A673 (cell line): ENCODE data around the gene MEOX1. TPM values are rescaled to one million over a fixed set of nuclear protein-coding genes. Genes with fewer than 3 reads are reported as not detected.

Source experiments
- BruUV-seq: library from RNA; stranded (reverse); fragments of 400-500 nt; replicated peaks from 2 replicates; lab custom pipeline; 2021; lab: Mats Ljungman, UMichigan
- CTCF ChIA-PET: fragments of 300-600 bp; sonication (Branson Sonifier 250); formaldehyde crosslinking; loops from one replicate; lab custom pipeline; 2022; ENCODE audit warnings: antibody characterized with exemption; lab: Charles Lee
- POLR2A ChIA-PET: fragments of 300-600 bp; sonication (Branson Sonifier 250); formaldehyde crosslinking; loops from one replicate; lab custom pipeline; 2022; ENCODE audit warnings: antibody characterized with exemption; ENCODE audit not compliant: low non-redundant PET; lab: Charles Lee
- DNase-seq: peaks from one replicate; pipeline ENCODE4 v3.0.0-alpha.2; 2015; ENCODE audit warnings: low spot score
- H3K27ac ChIP-seq: fragments of 200-600 bp; sonication (generic); 2 replicates; pipeline ENCODE4 v1.5.1; 2016; ENCODE audit warnings: mixed run types, low read depth, mild to moderate bottlenecking, mixed read lengths, antibody characterized with exemption, low read length; ENCODE audit not compliant: poor library complexity, severe bottlenecking
- H3K27me3 ChIP-seq: fragments of 200-600 bp; sonication (generic); replicated peaks from 2 replicates; pipeline ENCODE4 v1.6.1; 2017; ENCODE audit warnings: mixed run types, low read depth, mild to moderate bottlenecking, mixed read lengths, antibody characterized with exemption, low read length; ENCODE audit not compliant: insufficient read depth, poor library complexity
- H3K36me3 ChIP-seq: fragments of 200-600 bp; sonication (generic); 2 replicates; pipeline ENCODE4 v1.6.1; 2016; ENCODE audit warnings: mixed run types, mild to moderate bottlenecking, mixed read lengths, antibody characterized with exemption, low read length; ENCODE audit not compliant: insufficient read depth, poor library complexity, severe bottlenecking
- H3K4me1 ChIP-seq: fragments of 200-600 bp; sonication (generic); 2 replicates; pipeline ENCODE4 v1.6.1; 2017; ENCODE audit warnings: mixed run types, mild to moderate bottlenecking, mixed read lengths, antibody characterized with exemption, low read length; ENCODE audit not compliant: insufficient read depth, poor library complexity, severe bottlenecking
- H3K4me3 ChIP-seq: fragments of 200-600 bp; sonication (generic); 2 replicates; pipeline ENCODE4 v1.5.1; 2016; ENCODE audit warnings: low read depth, mixed run types, mild to moderate bottlenecking, mixed read lengths, low read length; ENCODE audit not compliant: poor library complexity, severe bottlenecking
- H3K9me3 ChIP-seq: fragments of 200-600 bp; sonication (generic); 2 replicates; pipeline ENCODE4 v1.6.1; 2016; ENCODE audit warnings: mixed run types, low read depth, mild to moderate bottlenecking, mixed read lengths, antibody characterized with exemption, low read length; ENCODE audit not compliant: poor library complexity, severe bottlenecking
- CTCF ChIP-seq: fragments of 300-800, 200-600 bp; sonication (generic); conservative IDR thresholded peaks from 2 replicates; pipeline ENCODE4 v1.5.1; 2017; ENCODE audit warnings: low read depth, mild to moderate bottlenecking, antibody characterized with exemption, low read length, moderate library complexity, mixed read lengths
- EZH2 ChIP-seq: fragments of 200-600 bp; sonication (generic); IDR thresholded peaks from 2 replicates; pipeline ENCODE4 v1.6.1; 2017; ENCODE audit warnings: borderline replicate concordance, low read depth, mild to moderate bottlenecking, mixed read lengths, antibody characterized with exemption, low read length; ENCODE audit not compliant: poor library complexity, severe bottlenecking
- intact Hi-C: fragments of 100-400 bp; cut with micrococcal nuclease; formaldehyde crosslinking; loops from one replicate; pipeline ENCODE4 v1.10.0; 2022; ENCODE audit not compliant: unreplicated experiment
- total RNA-seq: library from RNA; stranded (reverse); gene quantifications from 2 replicates; pipeline ENCODE4 v1.2.3, GENCODE V29; 2021

The MEOX1 gene
- total RNA-seq, 1 experiment from 2014 or later: 0.82 TPM

GRCh38 chr17:43679401-43679800, 17.7 kb upstream of the MEOX1 start:
- no peaks in the 10 kb centered on the region for H3K9me3 ChIP-seq
- DNase-seq: no peak
- no TSS peak for BruUV-seq
- no peak overlapping the region for H3K27ac ChIP-seq
- intact Hi-C loops: no loop called here
- CTCF ChIA-PET: interaction anchor here (0.6 kb wide), 1 partner anchor 87 kb away, joined by 3 read pairs; no protein-coding TSS in a partner anchor
- POLR2A ChIA-PET: no interaction called here
- no peak overlapping the region for H3K4me3 ChIP-seq
- no peak for TF ChIP-seq CTCF
- no peak for TF ChIP-seq EZH2
- peaks cover 4% of the 10 kb centered on the region for H3K4me1 ChIP-seq
- H3K27me3 ChIP-seq: no peaks in the 10 kb centered on the region
- no peaks in the 10 kb centered on the region for H3K36me3 ChIP-seq

GRCh38 chr17:43676471-43676870, 14.7 kb upstream of the MEOX1 start:
- ChIA-PET POLR2A (no interaction called here), CTCF (interaction anchor here (0.9 kb wide), 1 partner anchor 90 kb away, joined by 3 read pairs; no protein-coding TSS in a partner anchor)
- Histone ChIP-seq H3K27ac (no peak overlapping the region), H3K4me3 (no peak overlapping the region), H3K27me3 (no peaks in the 10 kb centered on the region), H3K9me3 (no peaks in the 10 kb centered on the region), H3K4me1 (peaks cover 4% of the 10 kb centered on the region), H3K36me3 (no peaks in the 10 kb centered on the region)
- BruUV-seq: no TSS peak
- TF ChIP-seq CTCF (no peak), EZH2 (no peak)
- intact Hi-C loops: no loop called here
- no peak for DNase-seq

GRCh38 chr17:43674394-43674793, 12.7 kb upstream of the MEOX1 start:
- Histone ChIP-seq H3K9me3 (no peaks in the 10 kb centered on the region), H3K36me3 (no peaks in the 10 kb centered on the region), H3K4me1 (peaks cover 12% of the 10 kb centered on the region), H3K27ac (no peak overlapping the region), H3K27me3 (no peaks in the 10 kb centered on the region), H3K4me3 (no peak overlapping the region)
- no peak for DNase-seq
- POLR2A ChIA-PET: no interaction called here
- BruUV-seq: no TSS peak
- intact Hi-C loops: loop anchor here (1.0 kb wide), 1 partner anchor 98 kb away; no protein-coding TSS in a partner anchor
- TF ChIP-seq EZH2 (no peak), CTCF (no peak)
- CTCF ChIA-PET: interaction anchor here (1.0 to 1.8 kb wide), 2 partner anchors 98 to 100 kb away, joined by 6 to 23 read pairs; no protein-coding TSS in a partner anchor
